ENCODE measurements around the gene NLE1.
"Not testable (repeated sequence)": the region's sequence is repeated elsewhere in the genome, so short reads cannot be mapped to it uniquely, and the experiment has no call there.

The NLE1 gene

GRCh38 chr17:35160354-35161201 lies 18.5 kb upstream of the NLE1 start:
- H3K4me1 ChIP-seq (ENCODE audit: control insufficient read depth in 1 of 2, insufficient read depth in 2 of 2, low read length in 2 of 2): no peaks in the 10 kb centered on the region
- H3K9me3 ChIP-seq (ENCODE audit: control insufficient read depth in 1 of 2, low read length in 2 of 2): no peaks in the 10 kb centered on the region
- no peaks in the 10 kb centered on the region for H3K27me3 ChIP-seq (ENCODE audit: low read depth, low read length)
- no peak overlapping the region for H3K27ac ChIP-seq (ENCODE audit: low read length)
- H3K4me3 ChIP-seq (ENCODE audit: low read depth in 1 of 2, low read length in 2 of 2): no peak overlapping the region
- H3K36me3 ChIP-seq (ENCODE audit: control insufficient read depth in 1 of 2, insufficient read depth in 2 of 2, low read length in 2 of 2): no peaks in the 10 kb centered on the region

- H3K9me3 ChIP-seq (ENCODE audit: control insufficient read depth in 1 of 2, low read length in 2 of 2): no peaks in the 10 kb centered on the region
- no peak overlapping the region for H3K4me3 ChIP-seq (ENCODE audit: low read depth in 1 of 2, low read length in 2 of 2)
- H3K4me1 ChIP-seq (ENCODE audit: control insufficient read depth in 1 of 2, insufficient read depth in 2 of 2, low read length in 2 of 2): no peaks in the 10 kb centered on the region
- no peak overlapping the region for H3K27ac ChIP-seq (ENCODE audit: low read length)
- no peaks in the 10 kb centered on the region for H3K36me3 ChIP-seq (ENCODE audit: control insufficient read depth in 1 of 2, insufficient read depth in 2 of 2, low read length in 2 of 2)
- no peaks in the 10 kb centered on the region for H3K27me3 ChIP-seq (ENCODE audit: low read depth, low read length)
These were observed 17.8 kb upstream of the NLE1 start for GRCh38 chr17:35159940-35160339.

DNA sequence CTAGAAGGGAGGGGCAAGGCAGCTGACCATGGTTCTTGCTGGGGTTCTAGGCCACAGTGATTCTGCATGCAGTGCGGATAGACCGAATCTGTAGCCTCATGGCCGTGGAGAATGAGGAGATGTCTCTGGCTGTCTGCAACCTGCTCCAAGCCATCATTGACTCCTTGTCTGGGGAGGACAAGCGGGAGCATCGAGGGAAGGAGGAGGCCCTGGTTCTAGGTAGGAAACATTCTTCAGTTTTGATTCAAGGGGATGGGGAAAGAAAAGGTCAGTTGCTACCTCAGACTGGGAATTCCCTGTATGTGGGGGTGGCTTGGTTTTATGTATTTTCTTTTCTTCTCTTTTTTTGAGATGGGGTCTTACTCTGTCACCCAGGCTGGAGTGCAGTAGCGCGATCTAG lies 13.1 kb upstream of the NLE1 start:
- Histone ChIP-seq H3K4me1 (ENCODE audit: control insufficient read depth in 1 of 2, insufficient read depth in 2 of 2, low read length in 2 of 2) (no peaks in the 10 kb centered on the region), H3K36me3 (ENCODE audit: control insufficient read depth in 1 of 2, insufficient read depth in 2 of 2, low read length in 2 of 2) (no peaks in the 10 kb centered on the region), H3K4me3 (ENCODE audit: low read depth in 1 of 2, low read length in 2 of 2) (no peak overlapping the region), H3K9me3 (ENCODE audit: control insufficient read depth in 1 of 2, low read length in 2 of 2) (no peaks in the 10 kb centered on the region), H3K27me3 (ENCODE audit: low read depth, low read length) (no peaks in the 10 kb centered on the region), H3K27ac (ENCODE audit: low read length) (no peak overlapping the region)

DNA sequence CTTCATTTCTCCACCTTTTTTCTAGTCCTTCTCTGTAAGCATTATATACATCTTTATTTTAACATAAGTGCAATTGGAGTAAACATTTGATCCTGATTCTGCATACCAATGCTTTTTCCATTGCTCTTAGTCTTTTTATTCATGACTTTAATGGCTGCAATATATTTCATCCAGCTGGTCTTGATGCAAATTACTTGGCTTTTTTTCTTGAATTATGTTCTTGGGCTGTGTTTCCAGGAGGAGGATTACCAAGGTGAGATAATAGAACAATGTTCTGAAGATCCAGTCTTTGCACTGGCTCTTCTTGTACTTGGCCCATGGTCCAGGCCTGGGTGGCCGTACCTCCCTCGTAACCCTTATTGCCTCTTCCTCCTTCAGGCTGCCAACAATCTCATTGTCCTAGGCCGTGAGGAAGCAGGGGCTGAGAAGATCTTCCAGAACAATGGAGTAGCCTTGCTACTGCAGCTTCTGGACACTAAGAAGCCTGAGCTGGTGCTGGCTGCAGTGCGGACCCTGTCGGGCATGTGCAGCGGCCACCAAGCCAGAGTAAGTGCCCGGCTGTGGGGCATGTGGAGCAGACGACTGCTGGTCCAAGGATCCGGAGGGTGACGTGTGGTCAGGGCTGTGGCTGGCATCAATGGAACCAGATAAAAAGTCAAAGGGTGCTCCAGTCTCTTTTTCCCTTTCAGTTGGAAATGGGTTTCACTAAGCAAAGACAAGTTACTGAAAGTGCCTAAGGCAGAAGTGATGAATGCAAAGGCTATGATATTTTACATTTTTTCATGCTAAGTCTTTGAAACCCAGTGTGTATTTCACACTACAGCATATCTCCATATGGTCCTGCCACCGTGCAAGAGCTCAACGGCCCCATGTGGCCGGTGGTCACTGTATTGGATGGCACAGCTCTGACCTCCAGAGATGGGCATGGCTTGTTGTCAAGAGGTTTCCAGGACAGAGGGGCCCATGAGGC lies 12.4 kb upstream of the NLE1 start:
- no peaks in the 10 kb centered on the region for H3K27me3 ChIP-seq (ENCODE audit: low read depth, low read length)
- no peaks in the 10 kb centered on the region for H3K4me1 ChIP-seq (ENCODE audit: control insufficient read depth in 1 of 2, insufficient read depth in 2 of 2, low read length in 2 of 2)
- no peaks in the 10 kb centered on the region for H3K9me3 ChIP-seq (ENCODE audit: control insufficient read depth in 1 of 2, low read length in 2 of 2)
- H3K36me3 ChIP-seq (ENCODE audit: control insufficient read depth in 1 of 2, insufficient read depth in 2 of 2, low read length in 2 of 2): no peaks in the 10 kb centered on the region
- no peak overlapping the region for H3K27ac ChIP-seq (ENCODE audit: low read length)
- H3K4me3 ChIP-seq (ENCODE audit: low read depth in 1 of 2, low read length in 2 of 2): no peak overlapping the region

- Histone ChIP-seq H3K36me3 (ENCODE audit: control insufficient read depth in 1 of 2, insufficient read depth in 2 of 2, low read length in 2 of 2) (no peaks in the 10 kb centered on the region), H3K9me3 (ENCODE audit: control insufficient read depth in 1 of 2, low read length in 2 of 2) (no peaks in the 10 kb centered on the region), H3K4me3 (ENCODE audit: low read depth in 1 of 2, low read length in 2 of 2) (no peak overlapping the region), H3K27me3 (ENCODE audit: low read depth, low read length) (no peaks in the 10 kb centered on the region), H3K4me1 (ENCODE audit: control insufficient read depth in 1 of 2, insufficient read depth in 2 of 2, low read length in 2 of 2) (no peaks in the 10 kb centered on the region), H3K27ac (ENCODE audit: low read length) (no peak overlapping the region)
These were observed 10.5 kb upstream of the NLE1 start for GRCh38 chr17:35152421-35153140.

GRCh38 chr17:35151080-35151479 lies 9.0 kb upstream of the NLE1 start:
- H3K36me3 ChIP-seq (ENCODE audit: control insufficient read depth in 1 of 2, insufficient read depth in 2 of 2, low read length in 2 of 2); H3K4me1 ChIP-seq (ENCODE audit: control insufficient read depth in 1 of 2, insufficient read depth in 2 of 2, low read length in 2 of 2); H3K27ac ChIP-seq (ENCODE audit: low read length); H3K4me3 ChIP-seq (ENCODE audit: low read depth in 1 of 2, low read length in 2 of 2); H3K9me3 ChIP-seq (ENCODE audit: control insufficient read depth in 1 of 2, low read length in 2 of 2); H3K27me3 ChIP-seq (ENCODE audit: low read depth, low read length): not testable (repeated sequence)

GRCh38 chr17:35149941-35150340 lies 7.8 kb upstream of the NLE1 start:
- Histone ChIP-seq H3K4me3 (ENCODE audit: low read depth in 1 of 2, low read length in 2 of 2) (no peak overlapping the region), H3K9me3 (ENCODE audit: control insufficient read depth in 1 of 2, low read length in 2 of 2) (no peaks in the 10 kb centered on the region), H3K4me1 (ENCODE audit: control insufficient read depth in 1 of 2, insufficient read depth in 2 of 2, low read length in 2 of 2) (no peaks in the 10 kb centered on the region), H3K27me3 (ENCODE audit: low read depth, low read length) (no peaks in the 10 kb centered on the region), H3K36me3 (ENCODE audit: control insufficient read depth in 1 of 2, insufficient read depth in 2 of 2, low read length in 2 of 2) (no peaks in the 10 kb centered on the region), H3K27ac (ENCODE audit: low read length) (no peak overlapping the region)

DNA sequence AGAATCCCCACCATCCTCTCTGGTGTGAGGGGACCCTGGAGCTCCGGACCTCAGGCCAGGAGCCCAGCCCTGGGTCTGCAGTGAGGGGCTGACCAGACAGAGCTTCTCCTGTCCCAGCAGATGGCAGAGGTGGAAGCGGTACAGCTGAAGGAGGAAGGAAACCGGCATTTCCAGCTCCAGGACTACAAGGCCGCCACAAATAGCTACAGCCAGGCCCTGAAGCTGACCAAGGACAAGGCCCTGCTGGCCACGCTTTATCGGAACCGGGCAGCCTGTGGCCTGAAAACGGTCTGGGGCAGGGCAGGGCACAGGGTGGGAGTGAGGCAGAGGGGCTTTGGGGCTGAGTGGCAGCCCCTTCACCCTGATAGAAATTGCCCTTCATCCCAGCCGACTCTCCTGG lies 6.0 kb upstream of the NLE1 start:
- Histone ChIP-seq H3K4me1 (ENCODE audit: control insufficient read depth in 1 of 2, insufficient read depth in 2 of 2, low read length in 2 of 2) (no peaks in the 10 kb centered on the region), H3K27me3 (ENCODE audit: low read depth, low read length) (no peaks in the 10 kb centered on the region), H3K9me3 (ENCODE audit: control insufficient read depth in 1 of 2, low read length in 2 of 2) (no peaks in the 10 kb centered on the region), H3K4me3 (ENCODE audit: low read depth in 1 of 2, low read length in 2 of 2) (no peak overlapping the region), H3K27ac (ENCODE audit: low read length) (no peak overlapping the region), H3K36me3 (ENCODE audit: control insufficient read depth in 1 of 2, insufficient read depth in 2 of 2, low read length in 2 of 2) (no peaks in the 10 kb centered on the region)

DNA sequence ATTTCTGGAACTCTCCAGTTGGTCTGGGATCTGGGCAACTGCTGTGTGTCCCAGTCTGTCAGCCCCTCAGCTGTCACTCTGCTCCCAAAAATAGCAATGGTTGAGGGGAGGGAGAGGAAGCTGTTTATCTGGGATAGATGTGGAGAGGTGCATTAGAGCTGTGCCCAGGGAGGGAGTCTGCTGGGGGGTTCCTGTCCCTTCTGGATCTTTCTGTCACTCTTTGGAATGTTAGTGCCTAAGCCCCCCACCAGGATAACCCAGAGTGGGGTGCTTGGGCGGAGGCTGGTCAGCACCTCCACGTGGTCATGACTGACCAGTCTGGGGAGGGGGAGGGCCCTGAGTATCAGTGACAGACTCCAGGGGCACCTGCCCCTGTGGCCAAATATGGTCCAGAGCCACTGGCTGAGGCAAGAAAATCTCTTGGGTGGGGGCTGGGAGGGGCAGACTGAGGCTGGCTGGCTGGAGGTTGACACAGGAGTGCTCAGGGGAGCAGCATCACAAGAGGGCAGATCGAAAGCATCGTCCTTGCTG lies 5.3 kb upstream of the NLE1 start, which contains the start of gene UNC45B:
TSS of gene UNC45B (plus strand) at position 443 of the 531 bp plus-strand sequence. CDS start 447 bp downstream, outside the sequence.
- Histone ChIP-seq H3K27ac (ENCODE audit: low read length) (no peak within 1 kb of the TSS), H3K36me3 (ENCODE audit: control insufficient read depth in 1 of 2, insufficient read depth in 2 of 2, low read length in 2 of 2) (no peaks in the 10 kb centered on the region), H3K4me1 (ENCODE audit: control insufficient read depth in 1 of 2, insufficient read depth in 2 of 2, low read length in 2 of 2) (no peaks in the 10 kb centered on the region), H3K4me3 (ENCODE audit: low read depth in 1 of 2, low read length in 2 of 2) (no peak within 1 kb of the TSS), H3K27me3 (ENCODE audit: low read depth, low read length) (no peaks in the 10 kb centered on the region), H3K9me3 (ENCODE audit: control insufficient read depth in 1 of 2, low read length in 2 of 2) (no peaks in the 10 kb centered on the region)

DNA sequence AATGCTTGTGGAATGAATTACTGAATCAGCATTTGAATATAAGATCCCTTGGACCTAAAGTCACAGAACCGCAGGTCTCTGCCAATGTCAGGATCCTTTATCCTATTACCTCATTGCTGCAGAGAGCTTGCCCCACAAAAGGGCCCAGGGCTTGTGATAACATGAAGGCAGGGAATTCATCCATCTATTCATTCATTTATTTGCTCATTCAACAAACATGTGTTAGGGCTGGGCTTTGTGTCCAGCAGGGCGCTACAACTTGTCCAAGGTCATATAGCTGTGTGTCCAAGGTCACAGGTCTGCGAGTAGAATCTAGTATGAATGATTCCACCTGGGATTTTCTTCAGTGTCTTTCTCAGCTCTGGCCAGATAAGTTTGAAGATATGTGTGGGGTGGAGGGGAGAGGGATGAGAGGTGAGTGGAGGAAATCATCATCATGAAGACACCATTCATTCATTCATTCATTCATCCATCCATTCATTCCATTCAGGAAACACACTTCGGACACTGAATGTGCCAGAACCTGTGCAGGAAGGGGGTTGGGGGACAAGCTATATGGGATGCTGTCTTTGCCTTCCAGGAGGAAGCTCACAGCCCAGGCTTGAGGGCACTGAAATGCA lies 4.2 kb upstream of the NLE1 start:
- H3K9me3 ChIP-seq (ENCODE audit: control insufficient read depth in 1 of 2, low read length in 2 of 2): no peaks in the 10 kb centered on the region
- H3K27ac ChIP-seq (ENCODE audit: low read length): no peak overlapping the region
- H3K36me3 ChIP-seq (ENCODE audit: control insufficient read depth in 1 of 2, insufficient read depth in 2 of 2, low read length in 2 of 2): no peaks in the 10 kb centered on the region
- no peaks in the 10 kb centered on the region for H3K27me3 ChIP-seq (ENCODE audit: low read depth, low read length)
- no peak overlapping the region for H3K4me3 ChIP-seq (ENCODE audit: low read depth in 1 of 2, low read length in 2 of 2)
- H3K4me1 ChIP-seq (ENCODE audit: control insufficient read depth in 1 of 2, insufficient read depth in 2 of 2, low read length in 2 of 2): no peaks in the 10 kb centered on the region
